NOMO-1 treated with DMSO at 0.1 percent for 48 hours (cell line): ENCODE measurements around the gene GUK1.
"Not testable (repeated sequence)": the region's sequence is repeated elsewhere in the genome, so short reads cannot be mapped to it uniquely, and the experiment has no call there.

Experiments used
- DNase-seq: peaks from one replicate; lab custom pipeline; 2025; ENCODE audit not compliant: unreplicated experiment; lab: John Stamatoyannopoulos, UW

The GUK1 gene

DNA sequence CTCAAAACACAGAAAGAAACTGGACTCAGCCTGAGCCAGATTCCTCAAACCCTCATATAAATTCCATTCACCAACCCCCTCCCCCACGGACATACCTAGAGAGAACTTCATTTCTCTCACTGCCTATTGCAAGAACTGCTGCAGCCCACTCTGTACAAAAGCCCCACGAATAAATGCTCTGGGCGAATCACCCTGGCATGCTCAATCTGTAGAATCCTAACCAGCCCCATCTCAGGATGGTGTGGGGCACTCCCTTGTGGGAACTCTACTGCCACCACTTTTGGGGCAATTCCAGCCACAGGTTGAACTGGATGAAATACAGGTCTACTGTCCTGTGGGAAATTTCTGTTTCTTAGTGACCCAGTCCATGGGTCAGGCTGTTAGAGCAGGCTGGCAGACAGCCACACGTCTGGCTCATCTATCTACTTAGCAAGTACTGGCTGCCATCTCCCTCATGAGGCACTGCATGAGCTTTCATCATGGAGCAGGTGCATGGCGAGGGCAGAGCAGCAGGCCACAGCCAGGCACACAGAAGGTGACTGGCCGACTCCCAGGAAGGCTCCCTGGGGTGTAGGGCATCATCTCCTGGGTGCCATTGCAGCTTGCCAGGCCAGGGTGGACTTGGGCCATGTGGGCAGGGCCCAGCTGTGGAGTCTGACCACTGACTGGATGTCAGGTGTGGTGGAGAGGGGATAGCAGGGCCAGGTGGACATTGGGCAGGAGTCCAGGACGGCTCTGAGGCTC lies 35.4 kb upstream of the GUK1 start:
- DNase-seq = no peak

GRCh38 chr1:228105270-228105995 lies 34.6 kb upstream of the GUK1 start:
- no peak for DNase-seq

DNA sequence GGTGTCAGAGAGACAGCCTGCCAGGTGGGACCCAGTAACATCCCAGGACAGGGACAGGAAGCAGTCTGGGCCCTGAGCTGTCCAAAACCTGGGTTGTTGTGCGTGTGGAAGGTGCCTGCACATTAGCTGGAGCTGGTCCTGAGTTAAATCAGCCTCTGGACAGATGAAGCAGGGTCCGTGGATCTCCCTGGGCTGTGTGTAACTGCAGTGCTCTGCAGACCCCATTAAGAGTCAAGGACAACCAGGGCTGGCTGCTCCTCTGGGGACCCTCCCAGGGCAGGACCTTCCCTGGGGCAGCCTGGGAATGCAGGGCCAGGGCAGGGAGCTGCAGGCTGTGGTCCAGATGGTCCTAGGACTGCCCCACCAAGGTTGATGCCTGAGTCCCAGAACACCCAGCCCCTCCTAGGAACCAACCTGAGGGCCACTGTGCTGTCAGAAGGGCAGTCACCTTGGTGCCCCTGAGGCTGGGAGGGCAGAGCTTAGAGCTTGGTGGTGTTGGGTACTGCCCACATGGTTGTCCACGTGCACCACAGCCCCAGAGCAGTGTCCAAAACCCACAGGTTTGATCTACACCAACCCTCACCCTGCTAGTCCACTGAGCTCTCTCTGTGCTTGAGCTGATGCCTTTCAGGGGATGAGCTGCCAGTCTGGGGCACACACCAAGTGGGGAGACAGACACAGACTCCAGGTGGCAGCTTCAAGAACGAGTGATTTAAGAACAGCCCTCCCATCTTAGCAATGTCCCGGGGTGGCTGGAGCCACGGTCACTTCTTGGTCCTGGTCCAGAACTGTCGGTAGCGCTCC lies 33.9 kb upstream of the GUK1 start:
- no peak for DNase-seq

GRCh38 chr1:228106800-228107054 lies 33.4 kb upstream of the GUK1 start:
- DNase-seq = no peak

DNA sequence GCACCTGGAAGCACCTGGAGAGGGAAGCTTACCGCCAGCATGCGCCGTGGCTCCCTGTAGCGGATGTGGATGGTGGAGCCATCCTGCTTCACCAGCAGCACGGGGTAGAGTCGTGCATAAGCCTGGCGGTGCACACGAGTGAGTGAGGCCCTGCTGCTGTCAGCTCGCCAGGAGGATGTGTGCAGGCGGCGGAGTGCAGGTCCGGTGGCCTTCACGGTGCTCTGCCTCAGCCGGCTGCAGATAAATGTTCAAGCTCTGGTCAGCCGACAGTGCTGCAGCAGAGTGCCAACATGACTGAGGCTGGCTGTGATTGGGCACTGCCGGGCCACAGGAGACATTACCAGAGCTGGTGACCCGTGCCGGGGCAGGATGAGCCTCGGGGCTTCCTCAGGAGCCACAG lies 32.4 kb upstream of the GUK1 start:
- no peak for DNase-seq

- DNase-seq = no peak
Observed at GRCh38 chr1:228108055-228108690, 31.9 kb upstream of the GUK1 start.

- DNase-seq = no peak
Observed at GRCh38 chr1:228108742-228109072, 31.4 kb upstream of the GUK1 start.

DNA sequence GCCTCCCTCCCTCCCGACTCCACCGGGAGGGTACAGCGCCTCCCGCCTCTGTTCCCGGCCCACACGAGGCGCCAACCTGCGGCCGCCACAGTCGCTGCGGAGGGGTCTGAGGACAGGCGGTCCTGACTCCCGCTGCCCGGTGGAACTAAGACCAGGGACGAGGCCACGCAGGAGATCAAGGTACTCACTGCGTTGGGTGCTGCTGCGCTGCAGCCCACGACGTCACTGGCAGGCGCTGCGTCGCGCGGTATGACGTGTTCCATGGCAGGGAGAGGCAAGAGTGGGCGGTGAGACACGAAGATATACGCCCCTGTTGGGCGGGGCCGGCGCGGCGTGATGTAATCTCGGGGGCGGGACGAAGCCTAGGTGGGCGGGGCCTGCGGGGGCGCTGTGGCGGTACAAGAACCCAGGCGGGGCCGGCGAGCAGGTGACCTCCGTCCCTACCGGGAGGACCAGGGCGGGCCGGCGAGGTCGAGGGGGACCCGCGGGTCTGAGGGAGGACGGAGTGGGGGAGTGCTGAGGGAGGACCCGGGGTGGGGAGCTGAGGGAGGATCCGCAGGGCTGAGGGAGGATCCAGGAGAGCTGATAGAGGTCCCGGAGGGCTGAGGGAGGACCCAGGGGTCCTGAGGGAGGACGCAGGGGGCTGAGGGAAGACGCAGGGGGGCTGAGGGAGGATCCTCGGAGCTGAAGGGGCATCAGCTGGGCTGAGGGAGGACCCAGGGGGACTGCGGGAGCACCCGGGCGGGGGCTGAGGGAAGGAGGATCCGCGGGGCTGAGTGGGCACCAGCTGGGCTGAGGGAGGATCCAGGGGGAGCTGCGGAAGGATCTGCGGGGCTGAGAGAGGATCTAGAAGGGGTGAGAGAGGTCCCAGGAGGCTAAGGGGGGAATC lies 30.8 kb upstream of the GUK1 start, which contains the start of gene MRPL55:
MRPL55 (minus strand) TSS at position 227 of the 889 bp plus-strand sequence. CDS start 1,039 bp downstream, outside the sequence.
- DNase-seq = peak; percentile 92

DNA sequence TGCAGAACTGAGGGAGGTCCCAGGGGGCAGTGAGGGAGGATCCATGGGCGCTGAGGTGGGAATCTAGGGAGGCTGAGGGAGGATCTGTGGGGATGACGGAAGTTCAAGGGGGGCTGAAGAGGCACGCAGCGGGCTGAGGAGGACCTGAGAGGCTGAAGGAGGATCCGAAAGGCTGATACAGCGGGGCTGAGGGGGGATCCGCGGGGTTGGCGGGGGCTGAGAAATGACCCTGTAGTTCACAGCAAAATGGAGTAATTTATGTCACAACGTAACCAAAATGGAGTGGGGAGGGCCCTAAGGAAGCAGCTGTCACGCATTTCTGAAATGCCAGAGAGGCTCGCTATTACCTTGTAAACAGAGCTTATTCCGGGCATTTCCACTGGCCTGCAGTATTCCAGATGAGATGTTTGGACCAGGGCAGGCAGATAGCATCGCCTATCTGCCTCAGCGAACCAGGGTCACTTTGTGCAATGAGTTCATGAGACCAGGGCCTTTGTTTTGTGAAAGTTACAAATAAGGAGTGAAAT lies 30.1 kb upstream of the GUK1 start:
- no peak for DNase-seq

DNA sequence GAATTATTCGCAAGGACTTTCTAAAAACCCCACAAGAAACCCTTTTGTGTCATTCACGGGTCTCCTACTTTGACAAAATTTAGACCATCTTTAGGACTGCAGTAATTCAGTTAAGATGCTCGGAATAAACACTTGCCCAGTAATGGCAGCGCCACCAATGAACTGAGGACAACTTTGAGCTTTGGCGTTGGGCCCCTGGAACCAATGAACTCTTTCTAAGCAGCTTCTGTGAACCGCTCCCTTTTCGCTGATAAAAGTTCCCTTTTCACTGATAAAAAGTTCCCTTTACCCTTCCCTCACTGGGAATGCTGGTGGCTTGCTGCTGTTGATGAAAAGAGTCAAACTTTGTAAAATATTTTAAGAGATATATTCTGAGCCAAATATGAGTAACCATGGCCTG lies 29.5 kb upstream of the GUK1 start:
- no peak for DNase-seq

GRCh38 chr1:228111315-228111714 lies 28.8 kb upstream of the GUK1 start:
- DNase-seq = not testable (repeated sequence)

DNA sequence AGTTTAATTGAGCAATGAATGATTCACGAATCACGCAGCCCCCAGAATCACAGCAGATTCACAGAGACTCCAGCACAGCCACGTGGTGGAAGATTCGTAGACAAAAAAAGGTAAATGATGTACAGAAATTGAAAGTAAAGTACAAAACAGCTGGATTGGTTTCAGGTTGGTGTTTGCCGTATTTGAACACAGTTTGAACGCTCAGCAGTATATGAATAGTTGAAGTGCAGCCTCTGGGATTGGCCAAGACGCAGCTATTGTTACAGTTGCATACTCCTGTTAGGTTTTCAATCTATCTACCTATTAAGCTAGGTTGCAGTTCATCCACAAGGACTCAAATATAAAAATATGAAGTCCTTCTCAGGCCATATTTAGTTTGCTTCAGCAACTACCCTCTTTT lies 27.9 kb upstream of the GUK1 start:
- DNase-seq = no peak

GRCh38 chr1:228112617-228113016 lies 27.5 kb upstream of the GUK1 start:
- no peak for DNase-seq

DNA sequence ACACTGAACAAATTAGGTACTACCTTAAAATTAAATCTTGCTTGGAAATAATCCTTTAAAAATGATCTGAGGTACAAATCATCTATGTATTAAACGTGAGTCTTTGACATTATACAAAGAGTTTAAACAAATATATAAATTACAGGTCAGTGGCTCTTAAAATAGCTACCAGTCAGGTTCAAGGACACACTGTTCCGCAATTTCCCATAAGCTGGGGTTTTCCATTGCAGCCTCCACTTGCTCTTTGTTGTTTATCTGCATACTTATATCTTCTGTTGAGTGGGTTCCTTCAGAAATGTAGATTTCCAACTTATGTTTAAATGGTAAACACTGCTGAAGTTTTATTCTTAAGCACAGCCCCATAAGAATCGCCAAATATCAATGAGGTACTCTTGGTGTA lies 25.3 kb upstream of the GUK1 start:
- DNase-seq = no peak

GRCh38 chr1:228117335-228117734 lies 22.7 kb upstream of the GUK1 start:
- DNase-seq = no peak

DNA sequence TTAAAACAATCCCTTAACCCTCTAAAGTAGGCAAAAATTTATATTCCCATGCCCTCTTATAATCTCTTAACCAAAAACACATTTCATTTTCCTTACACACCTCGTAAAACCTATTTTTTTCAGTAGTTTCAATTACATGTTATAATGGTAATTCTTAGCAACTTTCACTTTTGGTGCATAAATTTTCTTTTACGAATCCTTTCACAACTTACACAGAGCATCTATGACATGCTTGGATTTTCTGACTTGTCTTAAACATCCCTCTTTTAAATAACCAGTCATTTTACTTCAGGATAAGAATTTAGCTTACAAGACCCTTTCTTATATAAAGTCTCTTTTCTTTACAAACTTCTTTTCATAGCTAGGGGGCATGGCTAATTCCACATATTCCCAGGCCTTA lies 22.0 kb upstream of the GUK1 start:
- no peak for DNase-seq

- no peak for DNase-seq
Observed at GRCh38 chr1:228120351-228120750, 19.7 kb upstream of the GUK1 start.

- DNase-seq = peak; percentile 78
Observed at GRCh38 chr1:228120857-228121489, 19.1 kb upstream of the GUK1 start.

DNA sequence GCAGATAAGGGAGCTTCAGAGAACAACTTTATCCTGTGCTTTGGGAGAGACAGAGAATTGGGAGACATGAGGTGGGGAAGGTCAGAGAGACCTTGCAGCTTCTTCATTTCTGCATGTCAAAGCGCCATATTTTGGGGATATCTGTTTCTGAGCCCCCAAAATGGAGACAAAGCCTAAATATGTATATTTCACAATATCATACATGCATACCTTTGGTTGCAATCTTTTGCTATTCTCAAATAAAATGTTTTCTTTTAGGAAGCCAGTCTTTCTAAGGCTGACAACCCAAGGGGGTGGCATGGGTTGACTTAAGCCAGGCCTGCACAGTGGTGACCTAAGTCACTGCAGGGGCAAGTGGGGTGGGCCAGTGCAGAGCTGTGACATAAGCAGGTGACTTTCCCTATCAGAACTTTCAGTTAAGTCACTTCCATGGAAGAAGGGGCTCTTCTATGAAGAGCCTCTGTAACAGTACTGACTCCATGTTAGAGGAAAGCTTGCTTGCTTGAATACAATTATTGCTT lies 17.1 kb upstream of the GUK1 start:
- no peak for DNase-seq

DNA sequence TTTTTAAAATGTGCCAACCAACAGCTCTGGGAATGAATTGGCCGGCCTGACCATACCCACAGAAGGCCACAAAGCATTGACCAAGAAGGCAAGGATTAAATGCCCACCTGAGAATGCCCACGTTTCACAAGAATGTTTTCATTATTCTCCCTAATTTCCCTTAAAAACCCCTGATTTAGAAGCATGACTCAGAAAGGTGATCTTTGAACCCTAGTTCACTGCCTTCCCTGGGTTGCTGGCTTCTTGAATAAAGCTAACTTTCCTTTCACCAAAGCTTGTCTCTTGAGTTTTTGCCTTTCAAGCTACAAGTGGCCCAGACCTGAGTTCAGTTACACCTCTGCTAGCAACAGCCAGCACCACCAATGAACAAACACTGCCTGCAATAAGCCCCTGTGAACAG lies 16.6 kb upstream of the GUK1 start:
- no peak for DNase-seq
